Stimulated activated CD8-positive, alpha-beta memory T cell treated with anti-CD3 and anti-CD28 coated beads, Interleukin-12 subunit alpha, Interleukin-12 subunit beta, amount 100 ng/mL, for 24 hours (primary cell): ENCODE results near the gene MARS1.

ENCODE experiments used
- DNase-seq: peaks from one replicate; pipeline ENCODE4 v3.0.0-alpha.2; 2020; ENCODE audit errors: extremely low read depth

The MARS1 gene

GRCh38 chr12:57518176-57518919 lies 30.5 kb downstream of the MARS1 start:
- no peak for DNase-seq

GRCh38 chr12:57518920-57519795 lies 31.3 kb downstream of the MARS1 start:
- DNase-seq, result no peak

GRCh38 chr12:57519796-57520052 lies 31.9 kb downstream of the MARS1 start:
- DNase-seq, result no peak

GRCh38 chr12:57520053-57520818 lies 32.4 kb downstream of the MARS1 start, which contains the start of gene DDIT3:
TSS of gene DDIT3 (minus strand) at chr12:57520514. CDS start at chr12:57517406, 3,108 bp downstream.
- DNase-seq, result peak; percentile 100

GRCh38 chr12:57521525-57522010 lies 33.7 kb downstream of the MARS1 start:
- DNase-seq, result no peak

- DNase-seq, result peak; percentile 75
These were observed 34.4 kb downstream of the MARS1 start, which contains the start of gene MBD6 for GRCh38 chr12:57522011-57522886. TSS of gene MBD6 (plus strand) at chr12:57522824. CDS start at chr12:57524304, 1,480 bp downstream.

GRCh38 chr12:57522887-57523705 lies 35.2 kb downstream of the MARS1 start:
- no peak for DNase-seq

GRCh38 chr12:57523706-57524614 lies 36.1 kb downstream of the MARS1 start:
- DNase-seq, result no peak

- no peak for DNase-seq
These were observed 37.1 kb downstream of the MARS1 start for GRCh38 chr12:57524814-57525614.

- DNase-seq, result no peak
These were observed 37.9 kb downstream of the MARS1 start for GRCh38 chr12:57525615-57526383.

- no peak for DNase-seq
These were observed 38.7 kb downstream of the MARS1 start for GRCh38 chr12:57526477-57527126.

GRCh38 chr12:57527184-57527583 lies 39.3 kb downstream of the MARS1 start:
- no peak for DNase-seq

- DNase-seq, result no peak
These were observed 40.3 kb downstream of the MARS1 start for GRCh38 chr12:57528176-57528575.

GRCh38 chr12:57528831-57529555 lies 41.1 kb downstream of the MARS1 start:
- DNase-seq, result no peak

- DNase-seq, result no peak
These were observed 42.0 kb downstream of the MARS1 start for GRCh38 chr12:57529831-57530230.

- no peak for DNase-seq
These were observed 42.7 kb downstream of the MARS1 start for GRCh38 chr12:57530396-57531142.
